ENCODE results near the gene PARVB.

The PARVB gene, protein sequence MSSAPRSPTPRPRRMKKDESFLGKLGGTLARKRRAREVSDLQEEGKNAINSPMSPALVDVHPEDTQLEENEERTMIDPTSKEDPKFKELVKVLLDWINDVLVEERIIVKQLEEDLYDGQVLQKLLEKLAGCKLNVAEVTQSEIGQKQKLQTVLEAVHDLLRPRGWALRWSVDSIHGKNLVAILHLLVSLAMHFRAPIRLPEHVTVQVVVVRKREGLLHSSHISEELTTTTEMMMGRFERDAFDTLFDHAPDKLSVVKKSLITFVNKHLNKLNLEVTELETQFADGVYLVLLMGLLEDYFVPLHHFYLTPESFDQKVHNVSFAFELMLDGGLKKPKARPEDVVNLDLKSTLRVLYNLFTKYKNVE

DNA sequence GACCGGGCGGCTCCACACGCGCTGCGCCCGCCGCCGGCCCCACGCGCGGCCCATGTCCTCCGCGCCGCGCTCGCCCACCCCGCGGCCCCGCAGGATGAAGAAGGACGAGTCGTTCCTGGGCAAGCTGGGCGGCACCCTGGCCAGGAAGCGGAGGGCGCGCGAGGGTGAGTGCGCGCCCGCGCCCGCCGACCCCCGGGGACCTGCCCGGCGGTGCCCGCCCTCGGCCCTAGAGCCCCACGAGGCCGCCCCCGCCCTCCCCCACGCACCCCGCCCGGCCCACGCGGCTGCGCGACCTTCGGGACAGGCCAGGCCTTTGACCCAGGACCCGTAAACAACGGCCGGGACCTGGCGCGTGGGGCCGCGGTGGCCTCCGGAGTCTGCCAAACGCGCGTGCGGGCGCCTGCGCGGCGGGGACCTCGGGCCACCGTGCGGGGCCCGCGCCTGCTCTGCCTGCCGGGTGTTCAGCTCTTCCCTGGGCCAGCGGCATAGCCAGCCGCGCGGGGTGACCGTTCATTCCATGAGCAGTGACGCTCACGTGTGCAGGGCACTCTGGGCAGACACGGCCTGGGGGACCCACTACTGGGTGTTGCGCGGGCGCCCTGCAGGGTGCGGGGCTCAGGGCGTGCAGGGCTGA, at the start of gene PARVB:
TSS of gene PARVB (plus strand) at position 15 of the 634 bp plus-strand sequence. CDS start at position 53, 38 bp downstream.
- in situ Hi-C loops (cut with HindIII; ENCODE audit: low sequenced_read_pairs) = loop anchor here (5.0 kb wide), 1 partner anchor 37 kb away; no protein-coding TSS in a partner anchor

DNA sequence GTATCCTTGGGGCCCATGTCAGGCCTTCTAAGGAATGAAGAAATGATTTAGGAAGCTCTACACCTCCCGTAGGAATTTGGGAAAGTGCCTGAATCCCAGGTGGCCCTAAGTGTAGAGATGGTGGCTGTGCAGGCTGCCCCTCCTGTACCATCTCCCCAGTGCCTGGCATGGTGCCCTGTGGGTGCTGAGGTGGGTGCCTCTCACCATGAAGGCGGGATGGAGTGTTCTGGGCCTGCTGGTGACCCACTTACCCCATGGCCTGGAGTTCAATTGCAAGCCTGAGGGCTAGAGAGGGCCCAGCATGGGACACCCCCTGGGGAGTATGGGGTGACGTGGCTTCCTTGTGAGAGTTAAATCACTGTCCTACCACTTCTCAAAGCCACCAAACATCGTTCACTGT, 49.1 kb upstream of the PARVB start:
- in situ Hi-C loops (cut with HindIII; ENCODE audit: low sequenced_read_pairs) = no loop called here

DNA sequence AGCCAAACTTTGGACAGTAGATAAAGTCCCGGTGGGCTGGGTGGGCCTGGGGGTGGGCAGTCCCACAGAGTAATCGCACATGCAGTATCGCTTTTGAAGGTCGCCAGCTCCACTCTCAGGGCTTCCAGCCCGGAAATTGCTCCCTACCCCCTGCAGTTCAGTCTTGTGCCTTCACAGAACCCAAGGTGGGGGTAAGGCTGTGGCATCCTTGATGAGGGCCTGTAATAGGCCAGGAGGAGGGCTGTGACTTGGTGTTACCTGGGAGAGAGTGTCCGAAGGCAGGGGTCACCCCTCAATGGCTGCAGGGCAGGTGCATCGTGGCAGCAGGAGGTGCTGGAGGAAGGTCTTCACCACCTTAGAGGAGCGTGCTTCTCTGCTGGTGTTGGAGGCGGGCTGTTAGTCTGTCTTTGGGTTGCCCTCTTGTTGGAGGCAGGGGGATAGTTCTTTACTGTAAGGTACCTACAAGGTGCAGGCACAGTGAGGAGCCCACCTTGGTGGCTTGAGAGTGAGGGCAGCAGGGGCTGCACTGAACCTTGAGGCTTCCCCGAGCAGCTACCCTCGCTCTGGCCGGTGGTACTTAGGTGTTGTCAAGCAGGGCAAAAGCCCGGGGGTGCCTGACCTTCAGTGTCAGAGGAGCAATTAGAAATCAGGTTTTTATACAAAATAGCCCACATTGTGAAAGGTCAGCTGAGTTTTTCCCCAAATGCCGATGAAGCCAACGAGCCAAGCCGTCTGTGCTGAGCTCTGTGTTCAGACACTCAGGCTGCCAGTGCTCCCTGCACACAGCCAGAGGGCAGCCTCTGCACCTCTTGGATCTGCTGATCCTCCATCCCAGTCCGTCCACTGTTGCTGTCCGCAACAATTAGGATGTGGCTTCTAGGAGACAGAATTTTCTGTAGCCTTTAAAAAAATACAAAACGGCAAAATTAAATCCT, 47.0 kb upstream of the PARVB start:
- in situ Hi-C loops (cut with HindIII; ENCODE audit: low sequenced_read_pairs) = no loop called here

DNA sequence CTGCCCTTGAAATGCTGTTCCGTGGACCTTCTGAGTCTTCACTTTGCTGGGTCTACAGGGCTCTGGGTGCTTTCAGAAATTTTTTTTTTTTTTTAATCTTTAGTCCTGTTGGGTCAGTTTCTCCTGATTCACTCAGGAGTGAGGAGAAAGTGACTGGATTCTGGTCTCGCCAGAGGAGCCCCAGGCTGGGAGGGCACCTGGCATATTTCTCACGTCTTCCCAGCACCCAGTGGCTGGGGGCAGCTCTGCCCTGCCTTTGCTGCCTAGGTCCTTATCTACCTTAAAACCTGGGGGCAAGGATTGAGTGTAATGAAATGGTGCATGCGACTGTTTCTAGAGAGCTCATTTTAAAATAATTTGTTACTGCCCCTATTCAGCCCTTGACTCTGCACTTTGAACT, 45.5 kb upstream of the PARVB start:
- in situ Hi-C loops (cut with HindIII; ENCODE audit: low sequenced_read_pairs) = no loop called here

DNA sequence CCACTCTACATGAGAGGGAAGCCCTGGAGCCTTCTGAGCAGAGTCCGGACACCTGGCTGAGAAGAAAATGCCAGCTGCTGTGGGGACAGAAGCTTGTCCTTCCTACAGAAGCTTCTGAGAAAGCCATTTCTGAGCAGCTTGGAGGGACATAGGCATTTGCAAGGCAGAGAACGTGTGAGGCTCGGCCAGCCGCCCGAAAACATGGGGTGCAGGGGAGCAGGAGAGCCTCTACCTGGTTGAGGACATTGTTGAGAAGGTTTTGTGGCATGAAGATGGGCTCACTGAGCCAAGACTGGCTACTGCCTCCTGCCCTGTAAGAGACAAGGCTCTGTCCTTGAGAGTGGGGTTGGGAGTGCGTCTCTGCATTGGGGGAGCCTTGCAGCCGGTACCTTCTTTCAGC, 43.5 kb upstream of the PARVB start:
- in situ Hi-C loops (cut with HindIII; ENCODE audit: low sequenced_read_pairs) = no loop called here

DNA sequence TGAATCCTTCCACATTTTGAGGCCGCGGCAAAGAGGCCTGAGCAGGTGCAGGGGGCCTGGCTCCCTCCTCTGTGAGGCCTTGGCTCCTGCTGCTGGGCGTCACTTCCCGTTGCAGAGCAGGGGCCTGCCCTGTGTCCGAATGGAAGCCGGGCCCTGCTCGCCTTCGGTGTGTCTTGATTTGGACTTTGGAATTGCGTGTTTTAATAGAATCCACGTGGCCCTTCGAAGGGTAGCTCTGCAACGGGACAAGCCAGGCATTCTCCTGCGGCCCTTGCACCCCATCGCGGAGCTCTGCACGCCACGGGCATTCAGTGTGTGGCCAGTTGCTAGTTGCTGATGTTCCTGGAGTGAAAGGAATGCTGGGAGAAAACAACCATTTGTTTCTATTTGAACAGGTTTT, 43.1 kb upstream of the PARVB start:
- in situ Hi-C loops (cut with HindIII; ENCODE audit: low sequenced_read_pairs) = no loop called here

DNA sequence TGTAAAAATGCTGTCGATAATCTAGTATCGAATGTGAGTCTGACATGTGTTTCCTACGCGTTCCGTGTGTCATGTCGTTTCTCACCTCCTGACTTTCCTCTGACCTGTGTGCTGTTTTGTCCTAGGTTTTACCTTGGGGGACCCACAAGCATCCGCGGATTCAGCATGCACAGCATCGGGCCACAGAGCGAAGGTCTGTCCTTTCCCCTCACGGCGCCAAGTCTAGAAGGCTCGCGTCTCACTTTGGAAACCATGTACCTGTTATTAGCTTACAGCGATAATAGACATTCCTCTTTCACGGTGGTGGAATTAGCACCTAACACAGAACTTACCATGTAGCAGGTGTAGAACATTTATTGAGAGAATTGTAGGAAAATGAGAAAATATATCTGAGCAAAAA, 40.3 kb upstream of the PARVB start:
- in situ Hi-C loops (cut with HindIII; ENCODE audit: low sequenced_read_pairs) = no loop called here

DNA sequence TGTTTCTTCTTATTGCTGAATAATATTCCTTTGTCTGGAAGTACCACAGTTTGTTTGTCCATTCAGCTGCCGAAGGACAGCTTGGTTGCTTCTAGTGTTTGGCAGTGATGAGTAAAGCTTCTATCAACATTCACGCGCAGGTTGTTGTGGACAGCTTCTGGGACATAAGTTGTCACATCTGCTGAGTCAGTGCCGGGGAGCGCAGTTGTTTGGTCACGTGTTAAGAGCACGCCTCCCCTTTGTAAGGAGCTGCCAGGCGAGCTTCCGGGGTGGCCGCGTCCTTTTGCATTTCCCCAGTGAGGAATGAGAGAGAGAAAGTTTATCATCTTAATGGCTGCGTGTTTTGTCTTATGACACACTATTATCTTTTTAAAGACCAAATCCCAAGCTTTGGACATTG, 38.6 kb upstream of the PARVB start:
- in situ Hi-C loops (cut with HindIII; ENCODE audit: low sequenced_read_pairs) = loop anchor here (5.0 kb wide), 1 partner anchor 37 kb away; the partner anchor contains the start of gene PARVB

DNA sequence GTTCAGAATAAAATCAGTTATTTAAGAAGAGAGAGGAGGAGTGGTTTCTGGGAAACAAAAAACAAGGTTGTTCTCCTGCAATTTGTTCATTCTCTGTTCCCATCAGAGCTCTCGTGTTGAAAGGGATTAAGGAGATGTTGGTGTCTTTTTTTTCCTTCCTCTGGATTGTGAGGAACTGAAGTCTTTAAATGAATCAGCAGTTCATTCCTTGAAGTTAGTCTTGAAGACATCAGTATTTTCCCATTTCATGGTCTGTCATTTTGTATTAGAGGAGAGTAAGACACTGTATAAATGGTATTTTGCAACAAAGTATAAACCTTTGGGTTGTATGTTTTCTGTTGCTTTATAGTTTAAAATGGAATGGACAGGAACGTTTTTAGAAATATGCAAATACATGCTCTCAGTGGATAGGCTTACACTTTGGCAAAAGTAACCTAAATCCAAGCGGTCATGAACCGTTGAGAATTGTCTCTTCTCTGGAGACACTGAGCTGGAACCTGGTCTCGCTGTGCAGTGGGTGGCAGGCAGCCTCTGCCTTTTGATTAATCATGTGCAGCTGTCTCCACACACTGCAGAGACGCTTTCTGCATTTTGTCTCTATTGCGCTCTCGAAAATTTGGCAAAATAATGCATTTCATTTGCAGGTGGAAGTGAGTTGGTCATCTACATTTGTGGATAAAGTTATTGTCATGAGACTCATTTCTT, 35.8 kb upstream of the PARVB start:
- in situ Hi-C loops (cut with HindIII; ENCODE audit: low sequenced_read_pairs) = loop anchor here (5.0 kb wide), 1 partner anchor 34 kb away; the partner anchor contains the start of gene PARVB

DNA sequence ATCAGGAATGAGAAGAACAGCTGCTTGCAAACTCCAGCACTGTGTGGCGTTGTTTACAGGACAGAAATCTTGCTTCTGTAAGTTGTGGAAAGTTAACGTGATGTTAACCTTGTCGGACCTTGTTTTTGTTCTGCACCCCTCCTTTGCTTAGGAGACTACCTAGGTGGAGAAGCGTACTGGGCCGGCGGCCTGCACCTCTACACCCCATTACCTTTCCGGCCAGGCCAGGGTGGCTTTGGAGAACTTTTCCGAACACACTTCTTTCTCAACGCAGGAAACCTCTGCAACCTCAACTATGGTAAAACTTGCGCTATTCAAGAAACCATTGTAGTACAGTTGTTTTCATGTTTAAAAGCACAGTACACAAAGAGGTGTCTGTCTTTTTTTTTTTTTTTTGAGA, 35.1 kb upstream of the PARVB start:
- in situ Hi-C loops (cut with HindIII; ENCODE audit: low sequenced_read_pairs) = loop anchor here (5.0 kb wide), 1 partner anchor 33 kb away; the partner anchor contains the start of gene PARVB

DNA sequence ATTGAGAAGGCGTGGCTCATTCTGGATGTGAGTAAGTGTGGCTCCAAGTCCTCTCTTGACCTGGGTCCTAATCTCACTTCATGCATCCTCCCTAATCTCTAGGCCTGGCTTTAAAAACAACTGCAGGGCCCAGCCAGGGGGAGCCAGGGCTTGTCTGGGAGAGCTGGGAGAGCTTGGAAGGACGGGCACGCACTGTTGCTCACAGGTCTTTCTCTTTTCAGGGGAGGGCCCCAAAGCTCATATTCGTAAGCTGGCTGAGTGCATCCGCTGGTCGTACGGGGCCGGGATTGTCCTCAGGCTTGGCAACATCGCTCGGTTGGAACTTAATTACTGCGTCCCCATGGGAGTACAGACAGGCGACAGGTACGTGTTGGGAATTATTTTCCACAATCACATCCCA, 34.1 kb upstream of the PARVB start:
- in situ Hi-C loops (cut with HindIII; ENCODE audit: low sequenced_read_pairs) = loop anchor here (5.0 kb wide), 1 partner anchor 172 kb away; no protein-coding TSS in a partner anchor

DNA sequence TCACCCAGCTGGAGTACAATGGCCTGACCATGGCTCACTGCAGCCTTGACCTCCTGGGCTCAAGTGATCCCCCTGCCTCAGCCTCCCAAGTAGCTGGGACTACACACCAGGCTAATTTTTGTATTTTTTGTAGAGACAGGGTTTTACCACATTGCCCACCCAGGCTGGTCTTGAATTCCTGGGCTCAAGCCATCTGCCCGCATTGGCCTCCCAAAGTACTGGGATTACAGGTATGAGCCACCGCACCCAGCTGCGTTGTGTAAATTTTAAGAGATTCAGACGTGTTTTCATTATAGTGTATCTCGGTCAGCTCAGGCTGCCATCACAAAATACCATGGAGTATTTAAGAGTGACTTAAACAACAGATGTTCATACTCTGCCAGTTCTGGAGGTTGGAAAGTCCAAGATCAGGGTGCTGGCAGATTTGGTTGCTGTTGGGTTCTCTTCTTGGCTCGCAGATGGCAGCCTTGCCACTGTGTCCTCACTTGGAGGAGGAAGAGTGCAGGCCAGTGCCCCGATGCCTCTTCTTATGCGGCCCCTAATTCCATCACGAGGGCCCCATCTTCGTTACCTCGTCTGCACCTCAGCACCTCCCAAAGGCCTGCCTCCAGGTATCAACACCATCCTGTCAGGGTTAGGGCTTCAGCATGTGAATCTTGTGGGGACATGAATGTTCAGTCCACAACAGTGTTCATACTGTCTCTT, 32.6 kb upstream of the PARVB start:
- in situ Hi-C loops (cut with HindIII; ENCODE audit: low sequenced_read_pairs) = loop anchor here (5.0 kb wide), 1 partner anchor 171 kb away; no protein-coding TSS in a partner anchor

DNA sequence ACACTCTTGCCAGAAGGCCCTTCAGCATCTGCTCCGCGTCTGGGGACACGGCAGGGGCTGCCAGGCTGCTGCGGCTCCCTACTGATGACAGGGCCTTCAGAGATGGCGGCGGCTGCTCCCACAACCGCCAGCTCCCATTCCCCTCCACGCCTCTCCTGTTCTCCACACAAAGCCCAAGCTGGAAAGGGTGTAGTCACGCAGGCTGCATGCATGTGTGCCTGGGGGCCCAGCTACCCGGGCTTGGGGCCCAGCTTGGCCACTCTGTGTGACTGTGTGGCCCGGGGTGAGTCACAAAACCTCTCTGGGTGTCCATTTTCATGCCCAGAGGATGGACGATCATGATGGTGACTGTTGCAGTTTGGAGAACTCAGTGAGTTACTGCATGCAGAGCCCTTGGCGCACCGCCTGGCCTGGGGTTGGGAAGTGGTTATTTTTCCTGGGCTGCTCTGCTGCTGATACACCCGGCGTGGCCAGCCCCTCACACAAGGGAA, 31.7 kb upstream of the PARVB start:
- in situ Hi-C loops (cut with HindIII; ENCODE audit: low sequenced_read_pairs) = loop anchor here (5.0 kb wide), 1 partner anchor 170 kb away; no protein-coding TSS in a partner anchor

DNA sequence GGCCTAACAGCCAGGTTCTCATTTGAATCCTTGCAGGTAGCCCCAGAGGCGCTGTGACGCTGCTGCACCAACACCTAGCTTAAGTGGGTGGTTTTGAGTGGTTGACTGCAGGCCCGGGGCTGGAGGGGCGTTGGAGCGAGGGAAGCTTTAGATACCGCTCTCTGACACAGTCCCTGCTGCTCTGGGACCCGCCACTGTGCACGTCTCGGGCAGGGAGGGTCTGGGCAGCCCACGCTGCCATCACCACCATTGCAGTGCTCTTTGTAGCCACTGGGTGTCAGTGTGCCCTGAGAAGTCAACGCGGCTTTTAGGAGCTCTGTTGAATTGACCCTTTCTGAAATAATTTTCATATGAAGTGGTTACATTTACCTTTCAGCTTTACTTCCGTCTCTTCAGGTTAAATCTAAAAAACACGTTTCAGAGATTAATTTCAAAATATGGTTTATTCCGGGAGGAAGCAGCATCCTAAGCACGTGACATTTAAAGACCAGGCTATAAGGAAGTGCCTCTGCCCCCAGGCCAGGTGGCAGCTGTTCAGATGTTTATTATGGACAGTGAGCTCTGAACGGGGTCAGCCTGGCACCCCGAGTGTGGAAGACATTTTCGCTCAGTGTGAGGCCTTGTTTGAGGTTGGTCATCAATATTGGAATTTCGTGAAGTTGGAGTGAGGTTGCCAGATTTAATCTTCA, 30.9 kb upstream of the PARVB start:
- in situ Hi-C loops (cut with HindIII; ENCODE audit: low sequenced_read_pairs) = loop anchor here (5.0 kb wide), 1 partner anchor 169 kb away; no protein-coding TSS in a partner anchor

DNA sequence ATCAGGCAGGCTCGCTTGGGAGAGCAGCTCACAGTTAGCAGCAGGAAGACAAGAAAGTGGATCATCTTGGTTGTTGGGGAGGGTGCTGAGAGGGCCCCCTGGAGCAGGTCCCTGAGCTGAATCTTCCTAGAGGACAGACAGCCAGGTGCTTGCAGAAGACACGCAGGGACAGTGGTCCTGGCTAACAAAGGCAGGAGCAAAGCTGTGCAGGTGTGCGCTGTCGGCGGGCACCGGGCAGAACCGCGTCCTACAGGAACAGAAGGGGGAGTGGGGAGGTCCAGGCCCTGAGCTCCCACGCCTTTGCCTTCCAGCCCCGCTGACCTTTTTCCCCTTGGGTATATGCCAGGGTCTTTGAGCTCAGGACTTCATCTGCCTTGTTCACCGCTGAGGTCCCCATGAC, 30.1 kb upstream of the PARVB start:
- in situ Hi-C loops (cut with HindIII; ENCODE audit: low sequenced_read_pairs) = loop anchor here (5.0 kb wide), 1 partner anchor 168 kb away; no protein-coding TSS in a partner anchor

DNA sequence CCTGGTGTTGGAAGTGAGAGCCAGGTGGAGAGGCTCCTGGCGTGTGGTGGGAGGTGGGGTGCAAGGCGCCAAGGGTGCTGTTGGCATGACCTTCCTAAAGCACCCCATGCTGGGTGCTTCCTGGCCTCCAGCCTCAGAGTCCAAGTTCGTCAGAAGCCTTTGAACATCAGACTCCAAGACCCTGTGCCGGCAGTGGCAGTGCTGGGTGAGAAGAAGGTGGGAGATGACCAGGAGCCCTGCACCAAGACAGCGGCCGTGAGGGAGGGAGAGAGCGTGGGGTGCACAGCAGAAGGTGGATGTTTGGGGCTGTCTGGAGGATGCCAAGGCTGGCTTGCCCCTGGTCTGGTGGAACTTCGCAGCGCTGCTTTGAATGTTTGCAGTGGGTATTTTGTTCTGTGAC, 29.7 kb upstream of the PARVB start:
- in situ Hi-C loops (cut with HindIII; ENCODE audit: low sequenced_read_pairs) = loop anchor here (5.0 kb wide), 1 partner anchor 168 kb away; no protein-coding TSS in a partner anchor

DNA sequence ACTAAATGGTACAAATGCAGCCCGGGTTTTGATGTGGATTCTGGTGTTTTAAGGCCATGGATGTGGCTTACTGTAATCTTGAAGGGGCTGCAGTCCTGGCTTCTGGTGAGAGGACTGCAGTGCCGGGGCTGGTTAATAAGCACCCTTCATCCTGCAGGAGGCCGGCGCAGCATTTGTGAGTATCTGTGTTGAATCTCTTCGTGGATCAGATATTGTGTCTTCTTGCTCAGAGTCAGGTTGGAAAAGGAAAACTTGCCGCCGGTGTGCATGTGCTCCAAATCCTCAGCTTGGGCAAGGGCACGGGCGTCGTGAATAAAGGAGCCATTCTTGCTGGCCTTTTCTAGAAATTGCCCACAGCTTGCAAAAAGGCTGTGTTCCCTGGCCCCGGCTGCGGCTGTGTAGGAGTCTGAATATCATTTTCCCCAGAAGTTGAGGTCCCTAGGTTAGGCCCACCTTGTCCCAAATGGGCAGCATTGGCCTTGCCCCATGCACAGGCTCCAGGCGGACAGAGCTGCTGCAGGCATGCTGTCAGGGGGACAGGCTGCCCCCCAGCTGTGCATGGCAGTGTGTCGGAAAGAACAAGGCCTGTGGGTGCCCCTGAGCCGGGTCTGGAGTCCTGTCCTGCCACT, 28.9 kb upstream of the PARVB start:
- in situ Hi-C loops (cut with HindIII; ENCODE audit: low sequenced_read_pairs) = no loop called here

DNA sequence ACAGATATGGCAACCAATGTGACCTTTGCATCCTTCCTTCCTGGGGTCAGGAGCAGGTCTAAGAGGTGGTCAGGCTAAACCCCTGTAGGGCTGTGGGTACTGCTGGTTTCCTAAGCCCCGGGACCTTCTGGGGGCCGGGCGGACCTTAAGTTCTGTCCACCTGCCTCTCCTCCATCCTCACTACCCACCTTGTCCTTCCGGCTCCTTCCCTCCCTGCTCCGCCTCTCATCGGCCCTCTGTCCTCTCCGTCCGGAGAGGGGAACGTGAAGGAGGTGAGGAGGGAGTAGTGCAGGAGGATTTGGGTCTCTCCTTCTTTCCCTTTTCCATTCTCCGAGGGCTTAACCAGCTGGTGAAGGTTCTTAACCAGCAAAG, 28.3 kb upstream of the PARVB start:
- in situ Hi-C loops (cut with HindIII; ENCODE audit: low sequenced_read_pairs) = no loop called here

Measured in endothelial cell of hepatic sinusoid (primary cell).